K562 (cell line): Measurements from ENCODE around the gene OR1J1. TPM values are rescaled to one million over a fixed set of nuclear protein-coding genes. Genes with fewer than 3 reads are reported as not detected.

Experiments used
- ATAC-seq: fragments of 200-7000 bp; cut with Tn5 transposase; 3 replicates; pipeline ENCODE4 v1.9.1; 2020; ENCODE audit warnings: moderate library complexity
- Bru-seq: library from RNA; stranded (reverse); fragments of 400-500 nt; gene quantifications from one replicate; lab custom pipeline; 2021; lab: Mats Ljungman, UMichigan
- BruChase-seq, 2 experiments: library from RNA; stranded (reverse); fragments of 400-500 nt; gene quantifications; one replicate each; lab custom pipeline; 2021; lab: Mats Ljungman, UMichigan
- BruUV-seq: library from RNA; stranded (reverse); fragments of 400-500 nt; replicated peaks from 2 replicates; lab custom pipeline; 2021; lab: Mats Ljungman, UMichigan
- CTCF ChIA-PET: fragments of 300-600 bp; formaldehyde crosslinking; extraction: SDS; loops from one replicate; lab custom pipeline; 2021; ENCODE audit warnings: low intra/inter-chr PET ratio; lab: Yijun Ruan, JAX
- POLR2A ChIA-PET: fragments of 300-600, 350-650 bp; sonication (Branson Sonifier 250); formaldehyde crosslinking; extraction: SDS; loops from one replicate; lab custom pipeline; 2021; ENCODE audit warnings: antibody characterized with exemption, inconsistent platforms; lab: Yijun Ruan, JAX
- DNase-seq, 4 experiments: peaks; one replicate each; pipeline versions ENCODE4 v3.0.0 to v3.0.0-alpha.2; 2011 to 2018; ENCODE audit warnings: low spot score in 3 of 4, mixed read lengths in 3 of 4; ENCODE audit errors: extremely low read depth in 1 of 4
- FAIRE-seq: peaks from 2 replicates; lab custom pipeline; 2011; peaks lifted over from hg19 to GRCh38; lab: Jason Lieb, UNC
- H2AFZ ChIP-seq: 2 replicates; pipeline ENCODE4 v1.6.0; 2011; ENCODE audit warnings: low read depth, low read length, control low read depth, inconsistent platforms
- H3K27ac ChIP-seq: fragments of 200-600 bp; 3 replicates; pipeline ENCODE4 v1.8.0; 2011; ENCODE audit warnings: low read depth, mild to moderate bottlenecking, control low read depth, inconsistent platforms, low read length, moderate library complexity, mixed read lengths; ENCODE audit errors: extremely low read depth
- H3K27me3 ChIP-seq, 2 experiments: fragments of 300-600 bp in 1 of 2; 2 replicates in 1 of 2; 3 replicates in 1 of 2; pipeline versions ENCODE4 v1.6.0 to v1.8.0; 2011; ENCODE audit warnings: inconsistent platforms in 2 of 2, low read length in 2 of 2, mild to moderate bottlenecking in 1 of 2, mixed read lengths in 1 of 2, moderate library complexity in 1 of 2; ENCODE audit not compliant: control insufficient read depth in 2 of 2, insufficient read depth in 2 of 2
- H3K36me3 ChIP-seq: fragments of 300-600 bp; 3 replicates; pipeline ENCODE4 v1.8.0; 2011; ENCODE audit warnings: mild to moderate bottlenecking, low read length, inconsistent platforms; ENCODE audit not compliant: control insufficient read depth, insufficient read depth
- H3K4me1 ChIP-seq, 2 experiments: fragments of 200-600 bp in 1 of 2; replicated peaks in 1 of 2; 2 replicates in 1 of 2; 3 replicates in 1 of 2; pipeline versions ENCODE4 v1.5.1 to v1.8.0; 2011; ENCODE audit warnings: inconsistent platforms in 2 of 2, low read length in 2 of 2, mild to moderate bottlenecking in 1 of 2, mixed read lengths in 1 of 2, moderate library complexity in 1 of 2; ENCODE audit not compliant: control insufficient read depth in 2 of 2, insufficient read depth in 2 of 2
- H3K4me2 ChIP-seq: 2 replicates; pipeline ENCODE4 v1.6.1; 2011; ENCODE audit warnings: low read length, control low read depth, inconsistent platforms, mixed read lengths; ENCODE audit not compliant: insufficient read depth
- H3K4me3 ChIP-seq: fragments of 200-600 bp; sonication (generic), shearing (Covaris generic); 2 replicates; pipeline ENCODE4 v1.5.1; 2016; ENCODE audit warnings: control low read depth, inconsistent platforms
- H3K79me2 ChIP-seq: fragments of 200-600 bp; 3 replicates; pipeline ENCODE4 v1.8.0; 2011; ENCODE audit warnings: low read length, inconsistent platforms; ENCODE audit not compliant: control insufficient read depth, insufficient read depth
- H3K9ac ChIP-seq, 2 experiments: 2 replicates each; pipeline versions ENCODE4 v1.6.0 to v1.6.1; 2011; ENCODE audit warnings: low read depth in 2 of 2, low read length in 2 of 2, control low read depth in 1 of 2, inconsistent platforms in 1 of 2, mild to moderate bottlenecking in 1 of 2, mixed read lengths in 1 of 2; ENCODE audit not compliant: insufficient read depth in 1 of 2
- H3K9me1 ChIP-seq: one replicate; pipeline ENCODE4 v1.6.0; 2011; ENCODE audit warnings: inconsistent platforms, mild to moderate bottlenecking, low read length, moderate library complexity; ENCODE audit not compliant: control insufficient read depth, insufficient read depth
- H3K9me3 ChIP-seq: replicated peaks from 2 replicates; pipeline ENCODE4 v1.5.1; 2011; ENCODE audit warnings: low read depth, low read length, inconsistent platforms; ENCODE audit not compliant: control insufficient read depth, insufficient read depth
- H4K20me1 ChIP-seq: replicated peaks from 2 replicates; pipeline ENCODE4 v1.6.1; 2011; ENCODE audit warnings: low read length, inconsistent platforms, mixed read lengths; ENCODE audit not compliant: control insufficient read depth, insufficient read depth
- AFF4 ChIP-seq: sonication (generic); formaldehyde crosslinking; IDR thresholded peaks from 2 replicates; pipeline ENCODE4 v1.8.0; 2023; ENCODE audit warnings: mild to moderate bottlenecking, missing genetic modification reagents
- C11orf30 ChIP-seq: fragments of 450-650 bp; IDR thresholded peaks from 2 replicates; pipeline ENCODE4 v1.6.1; 2016; ENCODE audit warnings: low read depth, mild to moderate bottlenecking
- DNMT1 ChIP-seq: fragments of 450-650 bp; IDR thresholded peaks from 2 replicates; pipeline ENCODE4 v1.6.1; 2016; ENCODE audit warnings: antibody characterized with exemption, mild to moderate bottlenecking
- EP400 ChIP-seq: fragments of 450-650 bp; IDR thresholded peaks from 2 replicates; pipeline ENCODE4 v1.6.1; 2017; ENCODE audit warnings: antibody characterized with exemption, mild to moderate bottlenecking, moderate library complexity
- EWSR1 ChIP-seq: fragments of 450-650 bp; IDR thresholded peaks from 2 replicates; pipeline ENCODE4 v1.6.1; 2018; ENCODE audit warnings: borderline replicate concordance, mild to moderate bottlenecking, low read depth, moderate library complexity; ENCODE audit not compliant: partially characterized antibody
- KLF13 ChIP-seq: fragments of 450-650 bp; IDR thresholded peaks from 2 replicates; pipeline ENCODE4 v1.6.1; 2016; ENCODE audit warnings: missing genetic modification characterization, low read depth, mild to moderate bottlenecking, missing compliant biosample characterization, moderate library complexity, borderline replicate concordance
- POLR2B ChIP-seq: fragments of 450-650 bp; IDR thresholded peaks from 2 replicates; pipeline ENCODE4 v1.6.1; 2018; ENCODE audit warnings: low read depth; ENCODE audit not compliant: partially characterized antibody
- SUPT5H ChIP-seq: fragments of 450-650 bp; IDR thresholded peaks from 2 replicates; pipeline ENCODE4 v1.6.1; 2016
- TAF1 ChIP-seq: IDR thresholded peaks from 2 replicates; pipeline ENCODE4 v1.6.1; 2011; ENCODE audit warnings: mild to moderate bottlenecking, low read length, moderate library complexity; ENCODE audit not compliant: insufficient read depth, control insufficient read depth, severe bottlenecking; ENCODE audit errors: extremely low read depth
- TEAD1 ChIP-seq, 2 experiments: fragments of 450-650 bp in 1 of 2; sonication (generic) in 1 of 2; formaldehyde crosslinking; IDR thresholded peaks; 2 replicates each; pipeline versions ENCODE4 v1.4.0 to v1.8.0; 2020 to 2022; ENCODE audit warnings: mild to moderate bottlenecking in 2 of 2, missing genetic modification reagents in 1 of 2
- ZC3H4 ChIP-seq: sonication (generic); formaldehyde crosslinking; IDR thresholded peaks from 2 replicates; pipeline ENCODE4 v1.9.0; 2021; ENCODE audit warnings: missing genetic modification reagents, borderline replicate concordance
- ZNF263 ChIP-seq: sonication (generic); formaldehyde crosslinking; IDR thresholded peaks from 2 replicates; pipeline ENCODE4 v1.8.0; 2022; ENCODE audit warnings: mild to moderate bottlenecking, missing genetic modification reagents, borderline replicate concordance
- ZNF507 ChIP-seq: conservative IDR thresholded peaks from 2 replicates; pipeline ENCODE4 v1.6.1; 2017; ENCODE audit warnings: missing genetic modification characterization, missing compliant biosample characterization
- ZNF589 ChIP-seq: fragments of 200-800 bp; sonication (Bioruptor generic); IDR thresholded peaks from 2 replicates; pipeline ENCODE4 v1.6.1; 2016; ENCODE audit warnings: low read depth, missing genetic modification characterization, missing compliant biosample characterization
- WGBS: fragments of 100-300 bp; shearing (Covaris generic); methylation state at CpG from one replicate; pipeline ENCODE4 v1.1.6; 2016; ENCODE audit warnings: low coverage, mixed read lengths; ENCODE audit not compliant: insufficient coverage; ENCODE audit errors: missing lambda C conversion rate; 5-methylcytosine and 5-hydroxymethylcytosine counted together
- in situ Hi-C: fragments of 300-500 bp; cut with MboI; formaldehyde crosslinking; loops from 4 replicates; pipeline ENCODE4 v1.15.0; 2018; ENCODE audit warnings: inconsistent platforms, mixed read lengths
- intact Hi-C: fragments of 100-400 bp; cut with micrococcal nuclease; formaldehyde crosslinking; loops from 2 replicates; pipeline ENCODE4 v1.14.2; 2022
- long read RNA-seq, 3 experiments: library from polyadenylated mRNA in 2 of 3; library from RNA in 1 of 3; unstranded in 2 of 3; stranded (forward) in 1 of 3; transcript quantifications; one replicate each; pipeline ENCODE4 v2.0.0, GENCODE V29; 2019 to 2022
- polyA minus RNA-seq, 3 experiments: library from RNA; depleted of rRNA, polyadenylated mRNA; stranded (reverse); fragments of >200 nt; gene quantifications; 2 replicates each; pipeline ENCODE4 v1.2.3, GENCODE V29; 2011
- polyA plus RNA-seq, 8 experiments: library from polyadenylated mRNA; depleted of rRNA in 4 of 8; stranded (reverse) in 5 of 8; unstranded in 3 of 8; fragments of >200 nt; fragmentation: Nextera tagmentation in 2 of 8; fragmentation: Illumina TruSeq in 1 of 8; extraction: Ambion mirVana in 2 of 8; extraction: Trizol in 1 of 8; gene quantifications; 2 replicates each; pipeline versions ENCODE4 v1.2.1 to v1.2.3, GENCODE V29; 2011 to 2014; ENCODE audit warnings: inconsistent platforms in 1 of 8, missing spikeins in 1 of 8
- total RNA-seq, 7 experiments: library from RNA; depleted of rRNA in 6 of 7; stranded (reverse); fragments of >200 nt in 6 of 7; fragmentation: Illumina TruSeq in 2 of 7; extraction: Trizol in 2 of 7; gene quantifications; 2 replicates each; pipeline versions ENCODE4 v1.2.1 to v1.2.3, GENCODE V29; 2011 to 2021; ENCODE audit warnings: low replicate concordance in 1 of 7

The OR1J1 gene
- total RNA-seq (2011; cell fraction: chromatin; rRNA removed; ENCODE audit: low replicate concordance) = not detected in 2 replicates
- total RNA-seq (2011; cell fraction: nucleolus; rRNA removed) = not detected in 2 replicates
- total RNA-seq (2011; cell fraction: nucleoplasm; rRNA removed) = not detected in 2 replicates
- total RNA-seq (2014; rRNA removed) (not detected in 2 replicates), total RNA-seq (2014; rRNA removed; fragmentation: Illumina TruSeq; extraction: Trizol) (not detected in 2 replicates), total RNA-seq (2015; rRNA removed; fragmentation: Illumina TruSeq; extraction: Trizol) (not detected in 2 replicates), total RNA-seq (2021) (not detected in 2 replicates), polyA plus RNA-seq (2011; rRNA removed) (not detected in 2 replicates), polyA plus RNA-seq (2014; fragmentation: Illumina TruSeq; extraction: Trizol) (not detected in 2 replicates), polyA plus RNA-seq (2014; fragmentation: Nextera tagmentation; extraction: Ambion mirVana) (not detected), polyA plus RNA-seq (2014; rRNA removed) (not detected in 2 replicates), polyA minus RNA-seq (2011; rRNA and poly(A)+ RNA removed) (not detected in 2 replicates), Bru-seq, nascent RNA (not detected), BruChase-seq, experiment 1, labeled RNA remaining after a 2-hour chase (not detected), BruChase-seq, experiment 2, labeled RNA remaining after a 6-hour chase (not detected)
- polyA plus RNA-seq (2011; cell fraction: cytosol; rRNA removed) = not detected in 2 replicates
- polyA plus RNA-seq (2011; cell fraction: nucleus; rRNA removed) = not detected in 2 replicates
- polyA plus RNA-seq (2012) = 0.10 TPM in 1 of 2 replicates, not detected in the other
- polyA minus RNA-seq (2011; cell fraction: cytosol; rRNA and poly(A)+ RNA removed) = not detected in 2 replicates
- polyA minus RNA-seq (2011; cell fraction: nucleus; rRNA and poly(A)+ RNA removed) = not detected in 2 replicates
- long read RNA-seq, experiment 1 = 0 reads
- long read RNA-seq, experiment 2 = 0 reads
- long read RNA-seq, experiment 3 = 0 reads

- Histone ChIP-seq H3K9ac (no peak within 1 kb of the TSS), H2AFZ (no peak within 1 kb of the TSS), H3K27me3 (peaks cover 3 to 16% of the 10 kb centered on the region in 2 experiments; a peak in 3 of 5 replicates), H3K4me3 (no peak within 1 kb of the TSS), H3K27ac (no peak within 1 kb of the TSS), H3K9me1 (no peaks in the 10 kb centered on the region), H3K79me2 (no peaks in the 10 kb centered on the region), H3K36me3 (no peaks in the 10 kb centered on the region), H4K20me1 (no peaks in the 10 kb centered on the region), H3K4me1 (peaks cover 0 to 4% of the 10 kb centered on the region in 2 experiments; a peak in 2 of 5 replicates), H3K4me2 (no peak within 1 kb of the TSS), H3K9me3 (no peaks in the 10 kb centered on the region)
- ATAC-seq = no peak
- intact Hi-C loops = no loop called here
- FAIRE-seq = no peak
- in situ Hi-C loops = no loop called here
- TF ChIP-seq ZC3H4 (CRISPR knock-in tag) (no peak), C11orf30 (no peak), SUPT5H (no peak), POLR2B (no peak), ZNF507 (no peak), ZNF589 (no peak), EWSR1 (no peak), KLF13 (no peak), AFF4 (CRISPR knock-in tag) (no peak), TEAD1 (CRISPR knock-in tag; IDR thresholded peaks at IDR 0.05) (no peak), EP400 (no peak), ZNF263 (no peak), DNMT1 (no peak), TAF1 (no peak)
- no peak for DNase-seq
- WGBS = 5% methylated on average over 6 of the region's 6 CpGs
- no TSS peak for BruUV-seq
- ChIA-PET CTCF (no interaction called here), POLR2A (interaction anchor here (0.8 kb wide), 1 partner anchor 9 kb away, joined by 3 read pairs; no protein-coding TSS in a partner anchor)
Observed at GRCh38 chr9:122477826-122478225, at the start of gene OR1J1. OR1J1 (minus strand) TSS chr9:122477926; CDS start chr9:122477926, 0 bp downstream.
